HEK293 (cell line): ENCODE results near the gene UBR1.
A peak's percentile ranks its signal among the peaks of the same experiment; 100 is the strongest.

ENCODE experiments used
- CTCF ChIP-seq: fragments of 450-650 bp; formaldehyde crosslinking; IDR thresholded peaks from 2 replicates; pipeline ENCODE4 v1.5.1; 2016; ENCODE audit warnings: missing biosample characterization, missing genetic modification characterization
- HOXA7 ChIP-seq: sonication (generic); formaldehyde crosslinking; IDR thresholded peaks from 2 replicates; pipeline ENCODE4 v1.8.1; 2022; ENCODE audit warnings: missing genetic modification reagents, borderline replicate concordance
- YY1 ChIP-seq: fragments of 450-650 bp; formaldehyde crosslinking; IDR thresholded peaks from 2 replicates; pipeline ENCODE4 v1.5.1; 2018; ENCODE audit warnings: missing biosample characterization, missing genetic modification characterization
- ZBTB20 ChIP-seq: fragments of 450-650 bp; formaldehyde crosslinking; IDR thresholded peaks from 2 replicates; pipeline ENCODE4 v1.5.1; 2016; ENCODE audit warnings: missing biosample characterization, missing genetic modification characterization
- ZNF157 ChIP-seq: fragments of 450-650 bp; formaldehyde crosslinking; IDR thresholded peaks from 2 replicates; pipeline ENCODE4 v1.5.1; 2016; ENCODE audit warnings: missing biosample characterization, missing genetic modification characterization
- ZNF501 ChIP-seq: fragments of 450-650 bp; formaldehyde crosslinking; IDR thresholded peaks from 2 replicates; pipeline ENCODE4 v1.5.1; 2016; ENCODE audit warnings: missing biosample characterization, missing genetic modification characterization
- ZNF544 ChIP-seq: fragments of 450-650 bp; formaldehyde crosslinking; IDR thresholded peaks from 2 replicates; pipeline ENCODE4 v1.5.0; 2017; ENCODE audit warnings: missing biosample characterization, missing genetic modification characterization
- ZNF670 ChIP-seq: fragments of 450-650 bp; formaldehyde crosslinking; IDR thresholded peaks from 2 replicates; pipeline ENCODE4 v1.5.1; 2016; ENCODE audit warnings: missing biosample characterization, missing genetic modification characterization, low read depth
- ZNF704 ChIP-seq: fragments of 450-650 bp; formaldehyde crosslinking; IDR thresholded peaks from 2 replicates; pipeline ENCODE4 v1.5.1; 2016; ENCODE audit warnings: missing biosample characterization, missing genetic modification characterization

- TF ChIP-seq CTCF (tag by site-specific recombination): no peak
- peak; percentile 11; the same call in 1 of the 2 replicates for TF ChIP-seq ZBTB20 (tag by site-specific recombination)
- no peak for TF ChIP-seq ZNF157 (tag by site-specific recombination)
- no peak for TF ChIP-seq YY1 (tag by site-specific recombination)
- no peak for TF ChIP-seq ZNF670
- TF ChIP-seq ZNF704: no peak
- TF ChIP-seq ZNF544 (tag by site-specific recombination): no peak
- no peak for TF ChIP-seq ZNF501
- TF ChIP-seq HOXA7 (CRISPR knock-in tag): no peak
These were observed 184.5 kb downstream of the UBR1 start for GRCh38 chr15:42921342-42921731.
